ENCODE measurements around the gene MAP3K13.

DNA sequence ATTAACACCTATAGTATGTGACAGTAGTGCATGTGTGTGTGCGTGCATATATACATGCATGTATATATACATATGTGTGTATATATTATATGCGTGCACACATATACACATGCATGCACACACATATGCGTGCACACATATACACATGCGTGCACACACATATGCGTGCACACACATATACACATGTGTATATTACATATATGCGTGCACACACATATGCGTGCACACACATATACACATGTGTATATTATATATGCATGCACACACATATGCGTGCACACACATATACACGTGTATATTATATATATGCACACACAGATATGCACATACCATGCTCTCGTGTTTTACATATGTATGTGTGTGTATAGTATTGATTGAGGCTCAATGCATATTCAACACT, 42.0 kb upstream of the MAP3K13 start:
- TF ChIP-seq EZH2 (IDR thresholded peaks at IDR 0.05): no peak
- no peak for TF ChIP-seq POLR2AphosphoS5 (IDR thresholded peaks at IDR 0.05; ENCODE audit: borderline replicate concordance, low read depth, low read length)
